HG02759 (cell line): ENCODE data around the gene SPPL3.
"Not testable (repeated sequence)": the region's sequence is repeated elsewhere in the genome, so short reads cannot be mapped to it uniquely, and the experiment has no call there.

ENCODE experiments used
- ATAC-seq: cut with Tn5 transposase; IDR thresholded peaks from one replicate; pipeline ENCODE4 v1.9.1; 2021; ENCODE audit warnings: mild to moderate bottlenecking, moderate library complexity; ENCODE audit not compliant: unreplicated experiment

The SPPL3 gene

DNA sequence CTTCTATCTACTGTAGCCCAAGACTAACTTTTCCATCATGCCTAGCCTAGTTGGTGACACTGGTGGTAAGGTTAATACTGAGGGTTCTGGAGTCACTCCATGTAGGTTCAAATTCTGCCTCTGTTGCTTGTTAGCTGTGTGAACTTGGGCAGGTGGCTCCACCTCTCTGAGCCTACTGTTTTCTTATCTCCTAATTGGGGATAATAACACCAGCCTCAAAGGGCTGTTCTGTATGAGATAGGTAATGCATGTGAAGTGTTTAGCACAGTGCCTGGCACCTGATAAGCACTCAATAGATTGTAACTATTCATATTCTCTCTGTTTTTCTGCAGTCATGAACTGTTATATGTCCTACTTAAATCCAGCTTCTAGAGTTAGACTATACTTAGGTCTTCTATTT lies 17.5 kb upstream of the SPPL3 start:
- ATAC-seq: no peak

DNA sequence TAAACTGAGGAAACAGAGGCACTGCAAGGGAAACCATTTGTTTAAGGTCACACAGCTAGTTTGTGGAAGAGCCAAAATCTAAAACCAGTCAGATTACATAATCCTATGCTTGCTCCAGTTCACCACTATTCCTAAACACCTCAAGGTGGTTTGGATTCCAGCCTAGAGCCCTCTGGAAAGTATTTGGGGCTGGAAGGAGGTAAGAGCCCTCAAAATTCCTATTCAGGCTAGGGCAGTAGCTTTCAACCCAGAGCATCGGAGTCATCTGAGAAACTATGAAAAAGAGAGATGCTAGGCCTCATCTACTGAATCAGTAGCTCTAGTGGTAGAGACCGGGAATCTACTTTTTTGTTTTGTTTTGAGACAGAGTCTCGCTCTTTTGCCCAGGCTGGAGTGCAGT lies 16.0 kb upstream of the SPPL3 start:
- no peak for ATAC-seq

DNA sequence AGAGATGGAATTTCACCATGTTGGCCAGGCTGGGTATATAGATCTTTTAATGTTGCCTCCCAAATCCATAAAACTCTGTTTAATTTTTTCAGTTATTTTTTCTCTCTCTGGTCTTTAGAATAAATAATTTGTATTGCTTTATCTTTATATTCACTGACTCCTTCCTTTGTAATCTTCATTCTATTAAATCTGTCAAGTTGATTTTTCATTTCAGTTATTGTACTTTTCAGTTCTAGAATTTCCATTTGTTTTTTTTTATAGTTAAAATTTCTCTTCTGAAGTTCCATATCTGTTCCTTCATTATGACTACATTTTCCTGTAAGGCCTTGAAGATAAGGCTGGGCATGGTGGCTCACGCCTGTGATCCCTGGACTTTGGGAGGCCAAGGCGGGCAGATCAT lies 13.6 kb upstream of the SPPL3 start:
- no peak for ATAC-seq

DNA sequence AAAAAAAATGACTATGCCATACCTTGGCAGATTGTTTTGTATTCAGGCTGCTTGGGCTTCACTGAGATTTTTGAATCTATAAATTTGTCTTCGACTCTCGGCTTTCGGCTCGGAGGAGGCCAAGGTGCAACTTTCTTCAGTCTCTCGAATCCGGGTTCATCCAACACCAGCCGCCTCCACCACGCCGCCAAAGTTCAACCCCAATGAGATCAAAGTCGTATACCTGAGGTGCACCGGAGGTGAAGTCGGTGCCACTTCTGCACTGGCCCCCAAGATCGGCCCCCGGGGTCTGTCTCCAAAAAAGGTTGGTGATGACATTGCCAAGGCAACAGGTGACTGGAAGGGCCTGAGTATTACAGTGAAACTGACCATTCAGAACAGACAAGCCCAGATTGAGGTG lies 12.4 kb upstream of the SPPL3 start:
- no peak for ATAC-seq

GRCh38 chr12:120914794-120915193 lies 10.6 kb upstream of the SPPL3 start:
- ATAC-seq: no peak

- no peak for ATAC-seq
Measured at GRCh38 chr12:120909633-120910298, 5.6 kb upstream of the SPPL3 start.

DNA sequence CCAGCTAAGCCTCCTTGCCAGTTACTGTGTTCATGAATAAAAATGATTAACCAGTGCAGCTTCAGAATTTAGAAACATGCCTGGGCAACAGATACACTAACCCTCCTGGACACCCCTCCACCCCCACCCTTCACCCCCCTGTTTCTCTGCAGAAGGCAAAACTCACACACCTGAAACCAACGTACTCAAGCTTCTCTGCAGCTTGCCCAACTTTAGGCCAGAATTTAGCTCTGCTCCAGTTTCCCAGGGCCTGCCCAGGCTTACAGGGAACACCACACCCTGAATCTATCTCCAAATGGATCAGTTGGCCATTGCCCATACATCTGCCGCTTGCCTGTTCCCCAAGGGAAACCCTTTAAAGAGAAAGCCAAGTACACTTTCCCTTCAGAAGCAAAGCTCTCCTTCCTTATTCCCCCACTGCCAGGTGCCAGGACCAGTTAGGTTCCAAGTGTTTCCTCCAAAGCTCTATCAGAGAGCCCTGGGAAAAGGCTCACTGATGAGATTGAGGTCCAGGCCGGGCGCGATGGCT lies 1.8 kb upstream of the SPPL3 start:
- no peak for ATAC-seq

DNA sequence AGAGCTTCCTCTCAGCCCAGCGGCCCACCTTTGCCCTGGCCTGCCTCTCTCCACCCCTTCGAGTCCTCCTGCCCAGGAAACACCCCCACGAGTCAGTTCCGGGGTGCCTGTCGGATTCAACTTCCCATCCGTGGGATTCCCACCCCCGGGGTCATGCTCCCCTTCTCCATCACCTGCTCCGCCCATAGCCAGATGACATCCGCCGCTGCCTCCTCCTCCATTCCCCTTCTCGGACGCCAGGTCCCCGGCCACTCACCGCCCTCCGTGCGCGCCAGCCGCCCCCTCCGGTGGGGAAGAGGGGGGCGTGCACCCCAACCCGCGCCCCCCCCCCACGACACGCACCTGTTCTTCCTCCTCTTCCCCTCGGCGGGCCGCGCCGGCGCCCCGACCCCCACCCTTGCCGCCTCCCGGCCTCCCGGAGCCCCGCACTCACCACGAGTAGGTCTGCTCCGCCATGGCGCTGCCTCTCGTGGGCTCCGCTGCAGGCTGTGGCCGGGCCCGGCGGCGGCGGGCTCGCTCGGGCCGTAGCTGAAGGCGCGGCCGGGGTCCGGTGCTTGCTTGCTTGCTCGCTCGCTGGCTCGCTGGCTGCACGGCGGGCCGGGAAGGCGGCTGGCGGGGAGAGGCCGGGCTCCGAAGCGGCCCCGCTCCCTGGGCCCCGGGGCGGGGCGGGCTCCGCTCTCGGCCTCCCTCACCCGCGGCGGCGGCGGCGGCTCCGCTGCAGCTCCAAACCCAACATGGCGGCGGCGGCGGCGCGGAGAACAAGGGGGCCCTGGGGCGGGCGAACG lies 554 bp downstream of the SPPL3 start:
- ATAC-seq: peak; percentile 53

GRCh38 chr12:120902846-120903411 lies 1.2 kb downstream of the SPPL3 start:
- ATAC-seq: no peak

GRCh38 chr12:120901818-120902217 lies 2.3 kb downstream of the SPPL3 start:
- ATAC-seq: no peak

GRCh38 chr12:120901101-120901500 lies 3.1 kb downstream of the SPPL3 start:
- ATAC-seq: not testable (repeated sequence)

DNA sequence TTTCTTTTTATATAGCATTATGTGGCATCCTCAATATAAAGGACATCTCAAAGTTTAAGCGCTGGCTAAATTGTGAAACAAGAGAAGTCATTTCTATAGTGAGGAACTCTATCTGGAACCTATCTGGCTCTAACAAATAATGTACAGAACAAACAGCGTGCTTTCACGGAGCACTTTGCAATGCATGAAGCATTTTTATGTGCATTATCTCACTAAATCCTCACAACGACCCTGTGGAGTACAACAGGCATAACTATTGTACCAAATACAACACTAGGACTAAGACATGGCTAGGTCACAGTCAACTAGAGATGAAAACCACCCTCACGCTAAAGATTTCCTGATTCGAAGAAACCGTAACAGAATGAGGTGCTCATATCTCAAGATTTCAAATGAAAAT lies 8.6 kb downstream of the SPPL3 start:
- ATAC-seq: no peak

DNA sequence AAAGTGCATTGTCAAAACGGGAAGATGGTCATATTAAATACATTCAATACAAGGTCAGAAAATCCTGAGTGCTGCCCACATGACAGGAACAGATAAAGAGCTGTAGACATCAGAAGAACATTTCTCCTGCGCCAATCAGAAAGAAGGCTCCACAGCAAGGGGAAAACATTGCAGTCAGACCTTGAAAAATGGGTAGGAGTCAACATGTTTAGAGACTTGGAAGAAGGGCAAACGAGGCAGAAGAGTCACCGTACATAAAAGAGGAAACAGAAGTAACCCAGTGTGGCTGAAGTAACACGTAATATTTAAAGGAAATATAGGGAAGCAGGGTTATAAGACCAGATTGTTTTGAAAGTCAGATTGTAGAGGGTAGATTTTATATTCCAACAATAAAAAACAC lies 11.9 kb downstream of the SPPL3 start:
- no peak for ATAC-seq

- no peak for ATAC-seq
Measured at GRCh38 chr12:120890963-120891362, 13.2 kb downstream of the SPPL3 start.

- ATAC-seq: no peak
Measured at GRCh38 chr12:120887253-120888043, 16.7 kb downstream of the SPPL3 start.

- ATAC-seq: peak; percentile 74
Measured at GRCh38 chr12:120886199-120887018, 17.7 kb downstream of the SPPL3 start.

DNA sequence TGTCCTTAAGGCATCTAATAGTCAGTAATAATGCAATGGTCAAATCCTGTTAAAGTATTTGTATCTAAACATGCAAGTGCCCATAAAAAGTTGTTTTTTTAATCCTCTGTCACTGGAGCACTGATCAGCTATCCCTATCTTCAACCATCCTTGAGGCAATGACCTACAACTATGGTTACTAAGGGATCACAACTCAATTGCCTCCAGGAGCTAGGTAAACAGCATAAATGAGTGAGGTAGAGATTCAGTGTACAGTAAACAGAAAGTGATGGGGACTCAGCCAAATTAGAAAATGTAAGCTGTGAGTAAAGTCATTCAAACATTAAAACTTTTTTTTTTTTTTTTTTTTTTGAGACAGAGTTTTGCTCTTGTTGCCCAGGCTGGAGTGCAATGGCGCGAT lies 18.6 kb downstream of the SPPL3 start:
- no peak for ATAC-seq

DNA sequence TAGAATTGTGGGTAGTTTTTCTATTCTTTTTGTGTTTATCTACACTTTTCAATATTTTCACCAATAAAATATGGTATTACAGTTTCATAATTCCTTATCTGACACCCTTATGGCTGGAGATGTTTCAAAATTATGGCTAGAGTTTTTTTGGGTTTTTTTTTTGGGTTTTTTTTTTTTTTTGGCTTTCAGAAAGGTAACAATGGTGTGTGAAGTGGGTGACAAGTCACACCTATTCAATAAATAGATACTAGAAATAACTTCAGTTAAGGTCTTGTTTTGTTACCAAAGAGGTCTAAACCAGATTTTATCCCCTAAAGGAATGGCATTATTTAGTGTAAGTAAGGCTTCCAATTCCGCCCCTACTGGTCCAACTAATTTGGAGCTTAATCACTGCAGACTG lies 19.5 kb downstream of the SPPL3 start:
- no peak for ATAC-seq

- ATAC-seq: no peak
Measured at GRCh38 chr12:120882055-120882555, 22.1 kb downstream of the SPPL3 start.

DNA sequence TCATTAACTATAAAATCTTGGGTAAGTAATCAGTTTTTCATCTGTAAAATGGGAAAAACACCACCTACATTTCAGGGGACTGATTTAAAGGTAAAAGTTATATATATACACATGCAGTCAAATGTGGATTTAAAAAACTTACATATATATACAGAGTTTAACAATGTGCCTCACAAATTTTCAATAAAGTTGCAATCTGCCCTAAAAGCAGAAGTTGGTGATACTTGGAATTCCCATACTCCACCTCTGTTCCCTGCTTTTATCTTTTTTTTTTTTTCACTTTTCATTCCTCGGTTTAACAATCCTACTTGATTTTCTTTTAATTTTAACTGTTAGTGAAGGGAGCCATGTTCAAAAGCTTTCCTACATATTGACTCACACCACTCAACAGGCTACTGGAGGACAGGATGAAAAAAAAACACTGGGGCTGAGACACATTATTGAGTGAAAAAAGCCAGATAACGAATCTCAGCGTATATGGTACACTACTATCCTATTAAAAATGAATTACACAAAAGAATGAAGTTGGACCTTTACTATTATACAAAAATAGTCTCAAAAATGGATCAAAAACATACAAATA lies 24.3 kb downstream of the SPPL3 start:
- ATAC-seq: no peak
